OCI-LY3 (cell line): ENCODE data around the gene AUTS2.

Experiments
- CTCF ChIP-seq: fragments of 200-600, 300-600 bp; sonication (generic); IDR thresholded peaks from 2 replicates; pipeline ENCODE4 v1.5.1; 2014; ENCODE audit warnings: antibody characterized with exemption, low read length, low read depth
- EZH2phosphoT487 ChIP-seq: fragments of 200-600 bp; shearing (Covaris generic); IDR thresholded peaks from 2 replicates; pipeline ENCODE4 v1.6.1; 2018; ENCODE audit warnings: antibody characterized with exemption, mixed run types, low read depth

- no peak for TF ChIP-seq EZH2phosphoT487
- no peak for TF ChIP-seq CTCF
Measured at GRCh38 chr7:69864822-69865221, 266.5 kb downstream of the AUTS2 start.
